ENCODE results near the gene DQX1.

The DQX1 gene

GRCh38 chr2:74515981-74516633, 9.9 kb downstream of the DQX1 start:
- TF ChIP-seq, protein P1, sequence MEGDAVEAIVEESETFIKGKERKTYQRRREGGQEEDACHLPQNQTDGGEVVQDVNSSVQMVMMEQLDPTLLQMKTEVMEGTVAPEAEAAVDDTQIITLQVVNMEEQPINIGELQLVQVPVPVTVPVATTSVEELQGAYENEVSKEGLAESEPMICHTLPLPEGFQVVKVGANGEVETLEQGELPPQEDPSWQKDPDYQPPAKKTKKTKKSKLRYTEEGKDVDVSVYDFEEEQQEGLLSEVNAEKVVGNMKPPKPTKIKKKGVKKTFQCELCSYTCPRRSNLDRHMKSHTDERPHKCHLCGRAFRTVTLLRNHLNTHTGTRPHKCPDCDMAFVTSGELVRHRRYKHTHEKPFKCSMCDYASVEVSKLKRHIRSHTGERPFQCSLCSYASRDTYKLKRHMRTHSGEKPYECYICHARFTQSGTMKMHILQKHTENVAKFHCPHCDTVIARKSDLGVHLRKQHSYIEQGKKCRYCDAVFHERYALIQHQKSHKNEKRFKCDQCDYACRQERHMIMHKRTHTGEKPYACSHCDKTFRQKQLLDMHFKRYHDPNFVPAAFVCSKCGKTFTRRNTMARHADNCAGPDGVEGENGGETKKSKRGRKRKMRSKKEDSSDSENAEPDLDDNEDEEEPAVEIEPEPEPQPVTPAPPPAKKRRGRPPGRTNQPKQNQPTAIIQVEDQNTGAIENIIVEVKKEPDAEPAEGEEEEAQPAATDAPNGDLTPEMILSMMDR (IDR thresholded peaks at IDR 0.05; ENCODE audit: control insufficient read depth, extremely low read depth, insufficient read depth), result no peak
- H3K4me3 ChIP-seq (ENCODE audit: low read depth, low read length), result no peak overlapping the region
- DNase-seq (ENCODE audit: low read depth), result no peak

GRCh38 chr2:74515271-74515980, 10.6 kb downstream of the DQX1 start:
- TF ChIP-seq, protein P1 (IDR thresholded peaks at IDR 0.05; ENCODE audit: control insufficient read depth, extremely low read depth, insufficient read depth), result no peak
- DNase-seq (ENCODE audit: low read depth), result no peak
- H3K4me3 ChIP-seq (ENCODE audit: low read depth, low read length), result no peak overlapping the region

DNA sequence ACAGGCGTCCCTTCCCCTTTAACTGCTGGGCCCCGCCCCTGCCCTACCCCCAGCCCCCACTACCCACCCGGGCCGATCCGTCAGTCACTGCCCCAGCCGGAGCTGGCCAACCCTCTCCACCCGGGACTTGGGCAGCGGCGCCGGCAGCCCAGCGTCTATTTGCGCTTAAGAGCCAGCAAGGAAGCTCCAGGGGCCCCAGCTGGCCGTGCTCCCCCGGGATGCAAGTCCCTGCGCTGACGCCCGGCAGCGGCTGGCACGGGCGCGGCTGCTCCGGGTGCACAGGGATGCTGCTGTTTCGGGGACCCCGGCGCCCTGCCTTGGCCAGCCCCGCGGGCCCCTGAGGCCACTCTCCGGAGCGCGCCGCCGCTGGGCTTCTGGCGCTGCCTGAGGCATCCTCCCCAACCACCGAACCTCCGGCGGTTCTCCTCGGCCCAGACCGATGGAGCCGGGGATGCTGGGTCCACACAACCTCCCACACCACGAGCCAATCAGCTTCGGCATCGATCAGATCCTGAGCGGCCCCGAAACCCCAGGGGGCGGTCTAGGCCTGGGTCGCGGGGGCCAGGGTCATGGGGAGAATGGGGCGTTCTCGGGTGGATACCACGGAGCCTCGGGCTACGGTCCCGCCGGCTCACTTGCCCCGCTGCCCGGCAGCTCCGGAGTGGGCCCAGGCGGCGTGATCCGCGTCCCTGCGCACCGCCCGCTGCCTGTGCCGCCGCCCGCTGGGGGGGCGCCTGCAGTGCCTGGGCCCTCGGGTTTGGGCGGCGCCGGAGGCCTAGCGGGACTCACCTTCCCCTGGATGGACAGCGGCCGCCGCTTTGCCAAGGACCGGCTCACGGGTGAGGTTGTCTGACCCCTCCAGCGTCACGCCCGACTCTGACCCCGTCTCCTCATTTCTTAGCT, 11.4 kb downstream of the DQX1 start, which contains the start of gene TLX2:
TLX2 (plus strand) TSS at position 83 of the 903 bp plus-strand sequence; CDS start at position 440, 357 bp downstream.
- H3K4me3 ChIP-seq (ENCODE audit: low read depth, low read length), result no peak within 1 kb of the TSS
- no peak for DNase-seq (ENCODE audit: low read depth)
- TF ChIP-seq, protein P1 (IDR thresholded peaks at IDR 0.05; ENCODE audit: control insufficient read depth, extremely low read depth, insufficient read depth), result no peak

- H3K4me3 ChIP-seq (ENCODE audit: low read depth, low read length), result no peak overlapping the region
- TF ChIP-seq, protein P1 (IDR thresholded peaks at IDR 0.05; ENCODE audit: control insufficient read depth, extremely low read depth, insufficient read depth), result no peak
- no peak for DNase-seq (ENCODE audit: low read depth)
These were observed 12.2 kb downstream of the DQX1 start for GRCh38 chr2:74513605-74514367.

- DNase-seq (ENCODE audit: low read depth), result no peak
These were observed 13.1 kb downstream of the DQX1 start for GRCh38 chr2:74512744-74513604.

More at GRCh38 chr2:74512744-74513604, 13.1 kb downstream of the DQX1 start:
- H3K4me3 ChIP-seq (ENCODE audit: low read depth, low read length), result no peak overlapping the region
- TF ChIP-seq, protein P1 (IDR thresholded peaks at IDR 0.05; ENCODE audit: control insufficient read depth, extremely low read depth, insufficient read depth), result no peak

Data from LNCaP clone FGC (cell line).